H4 (cell line): ENCODE results near the gene DEFB131B. TPM values are rescaled to one million over a fixed set of nuclear protein-coding genes. Genes with fewer than 3 reads are reported as not detected.
"Not testable (repeated sequence)": the region's sequence is repeated elsewhere in the genome, so short reads cannot be mapped to it uniquely, and the experiment has no call there.

Source experiments
- DNase-seq: peaks from one replicate; pipeline ENCODE4 v3.0.0-alpha.2; 2015; ENCODE audit warnings: low spot score
- total RNA-seq: library from RNA; depleted of rRNA; stranded (reverse); fragments of >200 nt; shearing (Covaris generic); gene quantifications from 2 replicates; pipeline ENCODE4 v1.2.3, GENCODE V29; 2014; rRNA removed

Gene DEFB131B
- total RNA-seq = not detected in 2 replicates

GRCh38 chr11:71878059-71878458 lies at the start of gene DEFB131B:
TSS of gene DEFB131B (plus strand) at chr11:71878453. CDS start at chr11:71878453, 0 bp downstream.
- not testable (repeated sequence) for DNase-seq

GRCh38 chr11:71829247-71829646 lies 49.0 kb upstream of the DEFB131B start:
- DNase-seq = not testable (repeated sequence)

- DNase-seq = not testable (repeated sequence)
These were observed 48.6 kb upstream of the DEFB131B start for GRCh38 chr11:71829686-71830085.

DNA sequence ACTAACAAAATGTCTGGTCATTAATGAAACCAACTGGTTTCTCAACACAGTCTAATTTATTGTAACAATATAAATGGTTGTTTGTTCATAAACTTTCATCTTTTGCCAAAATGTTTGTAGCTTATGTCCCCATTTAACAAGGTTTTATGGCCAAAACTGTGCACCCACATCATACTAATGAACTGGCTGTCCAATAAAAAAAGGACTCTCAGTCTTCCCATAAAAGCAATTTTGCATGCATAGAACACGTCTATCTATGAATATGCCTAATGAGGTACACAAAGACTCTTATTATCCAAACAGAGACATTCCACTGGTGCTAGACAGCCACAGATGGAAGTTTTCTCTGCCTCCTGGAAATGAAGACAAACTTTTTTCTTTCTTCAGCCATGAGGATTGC lies 45.4 kb upstream of the DEFB131B start, which contains the start of gene DEFB108B:
TSS of gene DEFB108B (plus strand) at position 390 of the 400 bp plus-strand sequence. CDS start at position 390, 0 bp downstream.
- not testable (repeated sequence) for DNase-seq

DNA sequence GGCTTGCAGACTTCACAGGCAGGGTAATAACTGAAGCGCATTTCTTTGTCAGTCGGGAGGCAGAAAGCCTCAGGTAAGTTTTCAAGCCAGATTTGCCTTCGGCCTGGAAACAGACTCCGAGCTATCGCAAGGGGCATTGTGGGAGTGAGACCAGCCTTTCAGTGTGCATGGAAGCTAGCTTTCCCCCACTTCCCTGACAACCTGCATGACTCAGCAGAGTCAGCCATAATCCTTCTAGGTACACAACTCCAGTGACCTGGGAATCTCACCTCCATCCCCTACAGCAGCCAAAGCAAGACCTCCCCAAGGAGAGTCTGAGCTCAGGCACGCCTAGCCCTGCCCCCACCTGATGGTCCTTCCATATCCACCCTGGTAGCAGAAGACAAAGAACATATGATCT lies 35.5 kb upstream of the DEFB131B start:
- DNase-seq = not testable (repeated sequence)

DNA sequence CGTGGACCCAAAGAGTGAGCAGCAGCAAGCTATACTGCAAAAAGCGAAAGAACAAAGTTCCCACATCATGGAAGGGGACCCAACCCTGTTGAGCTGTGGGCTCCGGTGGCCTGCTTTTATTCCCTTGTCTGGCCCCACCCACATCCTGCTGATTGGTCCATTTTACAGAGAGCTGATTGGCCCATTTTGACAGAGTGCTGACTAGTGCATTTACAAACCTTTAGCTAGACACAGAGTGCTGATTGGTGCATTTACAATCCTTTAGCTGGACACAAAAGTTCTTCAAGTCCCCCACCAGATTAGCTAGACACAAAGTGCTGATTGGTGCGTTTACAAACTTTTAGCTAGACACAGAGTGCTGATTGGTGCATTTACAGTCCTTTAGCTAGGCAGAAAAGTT lies 34.9 kb upstream of the DEFB131B start:
- not testable (repeated sequence) for DNase-seq

DNA sequence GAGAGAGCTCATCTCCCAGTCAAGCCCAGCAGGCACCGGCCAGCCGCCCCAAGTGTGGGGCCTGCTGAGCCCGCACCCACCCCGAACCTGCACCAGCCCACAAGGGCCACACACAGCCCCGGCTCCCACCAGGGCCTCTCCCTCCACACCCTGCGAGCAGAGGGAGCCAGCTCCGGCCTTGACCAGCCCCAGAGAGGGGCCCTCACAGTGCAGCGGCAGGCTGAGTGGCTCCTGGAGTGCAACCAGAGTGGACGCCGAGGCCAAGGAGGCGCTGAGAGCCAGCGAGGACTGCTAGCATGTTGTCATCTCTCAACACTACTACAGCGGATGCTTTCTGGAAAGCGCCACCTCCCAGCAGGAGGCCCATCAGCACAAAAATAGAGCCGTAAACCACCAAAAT lies 34.4 kb upstream of the DEFB131B start:
- DNase-seq = no peak

- not testable (repeated sequence) for DNase-seq
These were observed 24.4 kb upstream of the DEFB131B start for GRCh38 chr11:71853895-71854294.

- not testable (repeated sequence) for DNase-seq
These were observed 22.4 kb upstream of the DEFB131B start for GRCh38 chr11:71855880-71856279.

DNA sequence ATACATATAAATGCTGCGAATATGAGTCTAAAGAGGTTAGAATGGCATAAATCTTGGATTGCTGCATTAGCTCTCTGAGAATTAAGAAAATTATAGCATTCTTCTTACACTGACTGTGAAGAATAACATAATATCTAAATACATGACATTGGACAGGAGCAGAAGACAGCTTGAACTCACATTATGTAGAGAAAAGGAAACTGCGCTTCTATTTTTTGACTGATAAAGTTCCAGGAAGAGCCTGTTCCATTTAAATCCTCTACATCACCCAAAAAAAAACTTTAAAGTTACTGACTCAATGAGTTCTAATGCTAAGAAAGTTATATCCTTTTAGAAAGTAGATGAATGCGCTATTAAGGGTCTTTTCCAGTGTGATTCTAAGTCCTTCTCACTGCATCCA lies 17.4 kb upstream of the DEFB131B start:
- not testable (repeated sequence) for DNase-seq

DNA sequence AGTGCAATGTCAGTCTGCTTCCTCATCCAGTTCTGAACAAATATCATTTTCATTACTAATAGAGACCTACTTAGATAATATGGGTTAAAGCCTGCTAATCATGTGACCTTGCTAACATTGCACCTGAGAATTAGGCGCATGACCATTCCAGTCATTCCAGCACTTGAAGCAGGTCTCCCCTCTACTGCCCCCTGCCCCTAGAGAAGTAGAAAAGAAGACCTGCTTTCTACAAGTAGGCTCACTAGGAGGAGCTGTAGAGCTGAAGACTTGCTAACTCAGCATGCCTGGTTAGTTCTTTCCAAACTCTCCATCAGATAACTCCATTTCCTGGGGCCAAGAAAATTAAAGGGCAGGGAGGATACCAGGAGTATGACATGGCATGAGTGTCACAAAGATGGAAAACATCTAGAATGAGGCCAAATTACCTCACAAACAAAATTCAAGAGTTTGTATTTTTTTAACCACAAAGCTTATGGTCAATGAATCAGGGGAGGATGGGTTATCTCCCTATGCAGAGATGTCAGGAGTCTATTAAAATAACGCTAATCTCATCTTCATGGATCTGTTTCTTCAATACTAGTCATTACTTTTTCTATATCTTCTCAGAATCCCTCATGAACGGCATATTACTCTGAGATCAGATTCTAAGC lies 14.2 kb upstream of the DEFB131B start:
- peak; percentile 77 for DNase-seq

DNA sequence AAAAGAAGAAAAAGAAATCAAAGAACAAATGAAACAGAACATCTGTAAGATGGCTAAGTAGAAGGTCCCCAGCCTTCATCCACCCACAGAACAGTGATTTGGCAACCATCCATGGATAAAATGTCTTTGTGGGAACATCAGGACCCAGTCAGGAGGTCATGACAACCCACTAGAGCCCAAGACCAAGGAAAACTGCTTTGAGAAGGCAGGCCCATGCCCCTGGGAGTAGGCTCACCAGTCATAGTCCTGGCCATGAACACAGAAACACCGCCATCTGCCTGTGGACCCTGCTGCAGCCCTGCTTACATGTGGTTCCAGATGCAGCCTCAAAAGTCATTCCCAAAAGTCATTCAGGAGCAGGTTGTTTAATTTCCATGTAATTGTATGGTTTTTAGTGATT lies 11.0 kb upstream of the DEFB131B start:
- DNase-seq = not testable (repeated sequence)

- DNase-seq = not testable (repeated sequence)
These were observed 8.3 kb upstream of the DEFB131B start for GRCh38 chr11:71869931-71870330.

- not testable (repeated sequence) for DNase-seq
These were observed 7.6 kb upstream of the DEFB131B start for GRCh38 chr11:71870661-71871060.

- DNase-seq = peak; percentile 7
These were observed 2.0 kb upstream of the DEFB131B start for GRCh38 chr11:71876262-71876661.

DNA sequence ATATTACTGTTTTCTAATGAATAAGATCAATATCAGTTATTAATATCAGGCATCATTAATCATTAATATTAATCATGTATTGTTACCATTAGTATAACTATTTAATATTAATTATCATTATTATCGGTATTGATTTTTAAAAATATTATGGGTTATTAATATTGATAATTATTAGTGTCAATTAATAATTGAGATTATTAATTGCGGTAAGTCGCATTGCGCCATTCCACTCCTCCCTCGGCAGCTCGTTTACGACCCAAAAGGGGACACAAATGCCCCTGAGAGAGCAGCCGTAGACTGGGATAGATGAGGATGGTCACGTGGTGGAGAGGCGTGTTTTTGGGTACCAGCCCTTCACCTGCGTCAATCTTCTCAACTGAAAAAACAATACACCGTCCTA lies 7.6 kb downstream of the DEFB131B start:
- not testable (repeated sequence) for DNase-seq

DNA sequence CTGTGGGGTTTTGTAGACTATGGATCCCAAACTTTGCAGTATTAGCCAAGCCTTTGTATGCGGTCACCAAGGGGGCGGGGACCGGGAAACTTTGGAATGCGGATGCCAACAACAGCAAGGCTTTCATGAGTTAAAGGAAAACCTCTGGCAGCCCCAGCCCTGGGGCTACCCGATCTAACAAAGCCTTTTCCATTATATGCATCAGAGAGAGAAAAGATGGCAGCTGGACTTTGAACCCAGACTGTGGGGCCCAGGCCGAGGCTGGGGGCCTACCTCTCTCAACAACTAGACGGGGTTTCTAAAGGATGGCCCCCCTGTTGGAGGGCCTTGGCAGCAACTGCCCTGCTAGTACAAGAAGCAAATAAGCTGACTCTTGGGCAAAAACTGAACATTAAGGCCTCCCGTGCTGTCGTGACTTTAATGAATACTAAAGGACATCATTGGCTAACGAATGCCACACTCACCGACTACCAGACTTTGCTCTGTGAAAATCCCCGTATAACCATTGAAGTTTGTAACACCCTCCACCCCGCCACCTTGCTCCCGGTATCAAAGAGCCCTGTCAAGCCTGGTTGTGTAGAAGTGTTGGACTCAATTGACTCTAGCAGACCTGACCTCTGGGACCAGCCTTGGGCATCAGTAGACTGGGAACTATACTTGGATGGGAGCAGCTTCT lies 10.2 kb downstream of the DEFB131B start:
- not testable (repeated sequence) for DNase-seq

- DNase-seq = not testable (repeated sequence)
These were observed 11.1 kb downstream of the DEFB131B start for GRCh38 chr11:71889181-71889872.

GRCh38 chr11:71895961-71896360 lies 17.7 kb downstream of the DEFB131B start:
- DNase-seq = no peak

- not testable (repeated sequence) for DNase-seq
These were observed 22.9 kb downstream of the DEFB131B start for GRCh38 chr11:71901137-71901536.

DNA sequence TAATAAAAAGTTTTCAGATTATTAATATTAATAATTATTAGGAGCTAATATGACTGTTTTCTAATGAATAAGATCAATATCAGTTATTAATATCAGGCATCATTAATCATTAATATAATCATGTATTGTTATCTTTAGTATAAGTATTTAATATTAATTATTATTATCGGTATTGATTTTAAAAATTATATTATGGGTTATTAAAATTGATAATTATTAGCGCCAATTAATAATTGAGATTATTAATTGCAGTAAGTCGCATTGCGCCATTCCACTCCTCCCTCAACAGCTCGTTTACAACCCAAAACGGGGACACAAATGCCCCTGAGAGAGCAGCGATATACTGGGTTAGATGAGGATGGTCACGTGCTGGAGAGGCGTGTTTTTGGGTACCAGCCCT lies 30.0 kb downstream of the DEFB131B start:
- no peak for DNase-seq

GRCh38 chr11:71910775-71911174 lies 32.5 kb downstream of the DEFB131B start:
- not testable (repeated sequence) for DNase-seq
